GM15510 (cell line): ENCODE measurements around the gene IP6K3.

Source experiments
- POLR2A ChIP-seq: IDR thresholded peaks from 3 replicates; pipeline ENCODE4 v1.6.1; 2011; ENCODE audit warnings: borderline replicate concordance; ENCODE audit not compliant: insufficient read length; ENCODE audit errors: extremely low read depth

Gene IP6K3, protein sequence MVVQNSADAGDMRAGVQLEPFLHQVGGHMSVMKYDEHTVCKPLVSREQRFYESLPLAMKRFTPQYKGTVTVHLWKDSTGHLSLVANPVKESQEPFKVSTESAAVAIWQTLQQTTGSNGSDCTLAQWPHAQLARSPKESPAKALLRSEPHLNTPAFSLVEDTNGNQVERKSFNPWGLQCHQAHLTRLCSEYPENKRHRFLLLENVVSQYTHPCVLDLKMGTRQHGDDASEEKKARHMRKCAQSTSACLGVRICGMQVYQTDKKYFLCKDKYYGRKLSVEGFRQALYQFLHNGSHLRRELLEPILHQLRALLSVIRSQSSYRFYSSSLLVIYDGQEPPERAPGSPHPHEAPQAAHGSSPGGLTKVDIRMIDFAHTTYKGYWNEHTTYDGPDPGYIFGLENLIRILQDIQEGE

GRCh38 chr6:33746651-33747100 is at the start of gene IP6K3:
Gene IP6K3, minus strand, starts transcription at chr6:33746905. Its CDS starts 11,429 bp downstream, at chr6:33735476.
- no peak for TF ChIP-seq POLR2A

DNA sequence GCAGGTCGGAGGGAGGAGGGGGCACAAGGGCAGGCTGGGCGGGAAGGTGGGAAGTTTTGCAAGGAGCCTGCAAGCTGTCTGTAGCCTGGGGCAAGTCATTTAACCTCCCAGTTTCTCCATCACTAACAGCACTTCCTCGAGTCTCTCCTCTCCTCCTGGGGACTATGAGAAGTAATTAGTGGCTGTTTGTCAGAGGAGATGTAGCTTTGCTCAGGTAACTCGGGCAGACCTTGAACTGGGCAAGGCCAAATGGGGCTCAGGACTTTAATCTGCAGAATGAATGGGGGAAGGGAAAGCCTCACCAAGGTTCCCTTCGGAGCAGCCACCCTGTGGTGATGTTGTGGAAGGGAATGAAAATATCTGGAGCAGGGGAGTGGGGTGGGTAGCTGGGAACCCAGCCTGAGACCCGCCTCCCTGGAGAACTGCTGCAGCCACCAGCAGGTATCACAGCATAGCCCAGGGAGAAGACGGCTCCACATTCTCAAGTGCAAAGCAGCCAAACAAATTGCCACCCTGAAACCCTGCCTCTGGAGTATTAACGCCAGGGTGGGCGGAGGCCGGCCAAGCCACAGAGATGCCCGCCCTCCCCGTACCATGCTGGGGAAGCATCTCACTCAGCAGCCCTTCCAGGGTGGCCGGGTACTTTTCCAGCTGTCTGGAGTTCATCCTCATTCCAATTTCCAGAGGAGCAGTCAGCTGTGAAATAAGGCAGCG is 48.4 kb upstream of the IP6K3 start:
- TF ChIP-seq POLR2A, result no peak

GRCh38 chr6:33792981-33793380 is 46.3 kb upstream of the IP6K3 start:
- TF ChIP-seq POLR2A, result no peak

- TF ChIP-seq POLR2A, result no peak
Observed at GRCh38 chr6:33791620-33792019, 44.9 kb upstream of the IP6K3 start.

DNA sequence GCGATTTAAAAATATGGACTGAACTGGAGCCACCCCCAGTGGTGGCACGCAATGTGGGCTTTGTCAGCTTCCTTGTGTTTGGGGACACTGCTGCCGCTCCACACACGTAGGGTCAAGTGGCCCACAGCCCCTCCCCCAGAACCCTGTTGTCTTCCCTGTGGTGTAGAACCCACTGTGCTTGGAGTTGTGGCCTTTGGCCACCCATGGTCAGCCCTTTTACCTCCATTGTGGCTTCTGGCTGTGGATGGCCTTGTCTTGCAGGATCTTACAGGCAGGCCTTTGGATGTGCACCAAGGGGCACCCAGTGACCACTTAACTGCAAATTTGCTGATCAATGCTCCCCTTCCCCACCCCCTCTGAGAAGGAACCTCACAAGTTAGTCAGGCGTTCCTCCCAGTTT is 44.2 kb upstream of the IP6K3 start:
- TF ChIP-seq POLR2A, result no peak

DNA sequence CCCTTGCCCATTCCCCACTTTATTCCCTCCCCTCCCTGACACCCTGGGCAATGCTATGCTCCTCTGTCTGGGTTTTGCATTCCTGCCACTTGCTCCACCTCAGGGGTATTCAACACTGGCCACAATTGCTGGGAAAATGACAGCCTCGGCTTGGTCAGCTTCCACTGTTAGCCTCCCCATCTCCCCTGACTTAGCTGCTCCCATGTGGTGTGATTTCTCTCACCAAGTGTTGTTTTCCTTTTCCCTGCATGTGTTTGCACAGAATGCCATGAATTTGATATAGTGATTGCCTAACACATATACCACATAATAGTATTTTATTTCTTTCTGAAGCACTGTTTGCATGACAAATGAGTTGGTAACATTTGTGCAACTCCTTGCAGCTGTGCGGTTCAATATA is 43.7 kb upstream of the IP6K3 start:
- no peak for TF ChIP-seq POLR2A

GRCh38 chr6:33789550-33789895 is 42.8 kb upstream of the IP6K3 start:
- no peak for TF ChIP-seq POLR2A

- peak; percentile 79 for TF ChIP-seq POLR2A
Observed at GRCh38 chr6:33788694-33789549, 42.2 kb upstream of the IP6K3 start, which contains the start of gene LEMD2. Gene LEMD2, minus strand, starts transcription at chr6:33789130. Its CDS starts 14 bp downstream, at chr6:33789116.

DNA sequence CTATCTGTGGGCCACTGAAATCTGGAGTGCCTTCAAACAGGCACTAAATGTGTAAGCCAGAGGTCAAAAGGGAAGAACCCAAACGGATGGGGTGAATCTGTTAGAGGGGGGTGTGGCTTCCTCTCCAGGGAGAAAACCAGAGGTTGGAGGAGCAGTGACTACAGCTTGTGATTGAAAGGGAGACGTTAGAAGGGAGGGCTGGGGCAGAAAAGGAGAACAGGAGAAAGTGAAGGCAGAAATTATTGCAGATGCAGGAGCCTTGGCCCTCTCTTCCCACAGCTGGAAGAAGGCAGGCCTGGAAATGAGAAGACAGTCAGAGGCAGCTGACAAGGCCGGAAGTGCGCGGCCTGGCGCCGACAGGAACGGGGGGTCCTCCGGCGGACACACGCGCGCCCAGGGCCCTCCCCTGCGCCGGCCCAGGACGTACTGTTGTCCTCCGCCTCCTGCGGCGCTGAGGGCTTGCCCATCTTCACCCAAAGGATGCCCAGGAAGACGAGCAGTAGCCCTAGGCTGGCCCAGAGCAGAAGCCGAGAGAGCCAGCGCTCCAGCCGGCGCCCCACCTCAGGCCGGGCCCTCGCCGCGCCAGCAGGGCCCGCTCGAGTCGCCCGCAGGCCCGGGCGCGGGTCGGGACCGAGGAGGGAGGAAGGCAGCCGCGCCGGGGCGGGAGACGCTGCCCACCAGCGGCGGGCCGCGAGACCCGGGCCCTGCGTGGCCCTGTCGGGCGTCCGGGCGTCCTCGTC is 41.4 kb upstream of the IP6K3 start:
- TF ChIP-seq POLR2A, result peak; percentile 49

GRCh38 chr6:33787346-33787953 is 40.7 kb upstream of the IP6K3 start:
- no peak for TF ChIP-seq POLR2A

GRCh38 chr6:33786736-33787135 is 40.0 kb upstream of the IP6K3 start:
- TF ChIP-seq POLR2A, result no peak

DNA sequence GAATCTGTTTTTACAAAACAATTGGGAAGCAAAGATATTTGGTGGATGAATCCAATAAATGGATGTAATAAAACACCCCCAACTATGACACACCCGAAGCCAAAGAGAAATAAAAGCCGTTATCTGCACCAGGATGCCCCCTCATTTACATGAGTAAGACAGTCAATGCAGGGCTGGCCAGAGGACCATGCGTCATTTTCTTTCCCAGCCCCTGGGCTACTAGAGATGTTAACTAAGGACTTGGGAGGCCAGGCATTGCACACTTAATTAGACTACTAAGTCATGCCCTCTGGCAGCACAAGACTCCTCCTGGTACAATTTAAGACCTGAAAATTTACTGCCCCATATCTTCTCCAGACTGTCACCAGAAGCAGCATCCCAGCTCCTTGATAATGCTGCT is 39.1 kb upstream of the IP6K3 start:
- TF ChIP-seq POLR2A, result no peak

DNA sequence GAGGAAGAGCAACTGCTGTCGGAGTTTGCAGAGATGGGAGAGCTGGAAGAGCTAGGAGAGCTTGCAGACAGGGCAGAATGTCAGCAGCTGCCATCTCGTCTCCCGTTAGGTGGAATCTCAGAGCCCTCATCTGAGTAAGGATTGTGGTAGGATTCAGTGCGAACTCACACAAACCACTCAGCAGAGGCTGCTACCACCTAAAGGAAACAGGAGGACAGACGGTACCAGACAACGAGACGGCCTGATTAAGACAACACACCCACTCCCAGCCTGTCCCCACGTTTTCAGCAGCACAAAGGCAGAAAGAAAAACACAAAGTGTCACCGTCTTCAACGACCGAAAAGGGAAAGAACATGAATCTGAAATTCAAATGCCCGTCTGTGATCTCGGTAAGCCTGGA is 38.1 kb upstream of the IP6K3 start:
- TF ChIP-seq POLR2A, result no peak
